H9 (cell line): ENCODE results near the gene TNFAIP6. TPM values are rescaled to one million over a fixed set of nuclear protein-coding genes. Genes with fewer than 3 reads are reported as not detected.

Experiments
- DNase-seq: peaks from one replicate; pipeline ENCODE4 v3.0.0-alpha.2; 2017
- H2AFZ ChIP-seq: one replicate; pipeline ENCODE4 v1.6.1; 2013; ENCODE audit warnings: mild to moderate bottlenecking, low read length, control low read depth, moderate library complexity
- H2AK5ac ChIP-seq: 2 replicates; pipeline ENCODE4 v1.6.1; 2013; ENCODE audit warnings: low read length, control low read depth, mixed read lengths; ENCODE audit not compliant: insufficient read length
- H2BK120ac ChIP-seq: one replicate; pipeline ENCODE4 v1.6.1; 2013; ENCODE audit warnings: low read depth, mild to moderate bottlenecking, low read length, control low read depth, inconsistent platforms; ENCODE audit not compliant: poor library complexity, severe bottlenecking
- H2BK12ac ChIP-seq: 2 replicates; pipeline ENCODE4 v1.6.1; 2013; ENCODE audit warnings: low read length, control low read depth, mixed read lengths, low read depth; ENCODE audit not compliant: insufficient read length
- H2BK15ac ChIP-seq: 2 replicates; pipeline ENCODE4 v1.6.1; 2013; ENCODE audit warnings: low read depth, low read length, control low read depth
- H2BK20ac ChIP-seq: one replicate; pipeline ENCODE4 v1.6.1; 2013; ENCODE audit warnings: low read depth, mild to moderate bottlenecking, low read length, control low read depth, inconsistent platforms; ENCODE audit not compliant: poor library complexity, severe bottlenecking
- H2BK5ac ChIP-seq: 2 replicates; pipeline ENCODE4 v1.6.1; 2013; ENCODE audit warnings: low read length, control low read depth, mixed read lengths; ENCODE audit not compliant: insufficient read length
- H3K14ac ChIP-seq: 2 replicates; pipeline ENCODE4 v1.6.1; 2013; ENCODE audit warnings: low read length, control low read depth; ENCODE audit not compliant: insufficient read depth
- H3K18ac ChIP-seq: 2 replicates; pipeline ENCODE4 v1.6.1; 2013; ENCODE audit warnings: low read depth, mild to moderate bottlenecking, mixed read lengths, low read length, control low read depth; ENCODE audit not compliant: insufficient read length
- H3K23ac ChIP-seq: 2 replicates; pipeline ENCODE4 v1.6.1; 2013; ENCODE audit warnings: low read length, control low read depth, mixed read lengths, low read depth; ENCODE audit not compliant: insufficient read length
- H3K23me2 ChIP-seq: 2 replicates; pipeline ENCODE4 v1.6.1; 2013; ENCODE audit warnings: low read depth, mild to moderate bottlenecking, mixed read lengths, low read length, control low read depth; ENCODE audit not compliant: insufficient read length, poor library complexity, severe bottlenecking
- H3K27ac ChIP-seq: 2 replicates; pipeline ENCODE4 v1.5.1; 2013; ENCODE audit warnings: low read length, control low read depth, mixed read lengths, low read depth; ENCODE audit not compliant: insufficient read length
- H3K27me3 ChIP-seq: 2 replicates; pipeline ENCODE4 v1.6.1; 2013; ENCODE audit warnings: low read length, control low read depth, inconsistent platforms; ENCODE audit not compliant: insufficient read depth
- H3K4ac ChIP-seq: 2 replicates; pipeline ENCODE4 v1.6.1; 2013; ENCODE audit warnings: low read depth, mild to moderate bottlenecking, control low read depth, inconsistent platforms, low read length, moderate library complexity
- H3K4me1 ChIP-seq: 2 replicates; pipeline ENCODE4 v1.6.1; 2013; ENCODE audit warnings: low read length, control low read depth, inconsistent platforms; ENCODE audit not compliant: insufficient read depth
- H3K4me2 ChIP-seq: 2 replicates; pipeline ENCODE4 v1.6.1; 2013; ENCODE audit warnings: low read length, control low read depth, mixed read lengths; ENCODE audit not compliant: insufficient read length, insufficient read depth
- H3K56ac ChIP-seq: 2 replicates; pipeline ENCODE4 v1.6.1; 2013; ENCODE audit warnings: low read depth, mild to moderate bottlenecking, mixed read lengths, low read length, control low read depth; ENCODE audit not compliant: insufficient read length
- H3K79me1 ChIP-seq: 2 replicates; pipeline ENCODE4 v1.6.1; 2013; ENCODE audit warnings: low read depth, mild to moderate bottlenecking, moderate library complexity, low read length, control low read depth, inconsistent platforms; ENCODE audit not compliant: insufficient read depth, poor library complexity, severe bottlenecking
- H3K79me2 ChIP-seq: 2 replicates; pipeline ENCODE4 v1.6.1; 2013; ENCODE audit warnings: low read length, control low read depth, inconsistent platforms; ENCODE audit not compliant: insufficient read depth
- H3K9ac ChIP-seq: 2 replicates; pipeline ENCODE4 v1.6.1; 2013; ENCODE audit warnings: low read length, control low read depth, mixed read lengths; ENCODE audit not compliant: insufficient read length; ENCODE audit errors: extremely low read depth
- H3K9me3 ChIP-seq: one replicate; pipeline ENCODE4 v1.6.1; 2013; ENCODE audit warnings: low read depth, low read length, inconsistent platforms; ENCODE audit not compliant: control insufficient read depth
- H3T11ph ChIP-seq: one replicate; pipeline ENCODE4 v1.6.1; 2013; ENCODE audit warnings: mild to moderate bottlenecking, low read length, control low read depth, inconsistent platforms
- H4K20me1 ChIP-seq: one replicate; pipeline ENCODE4 v1.6.1; 2013; ENCODE audit not compliant: control insufficient read depth, insufficient read length, insufficient read depth
- H4K5ac ChIP-seq: 2 replicates; pipeline ENCODE4 v1.6.1; 2013; ENCODE audit warnings: low read depth, mild to moderate bottlenecking, mixed read lengths, low read length, control low read depth; ENCODE audit not compliant: insufficient read length
- H4K8ac ChIP-seq: replicated peaks from 2 replicates; pipeline ENCODE4 v1.6.1; 2013; ENCODE audit warnings: low read length, control low read depth, mixed read lengths, low read depth; ENCODE audit not compliant: insufficient read length
- H4K91ac ChIP-seq: 2 replicates; pipeline ENCODE4 v1.6.1; 2013; ENCODE audit warnings: low read depth, mild to moderate bottlenecking, moderate library complexity, mixed read lengths, low read length, control low read depth; ENCODE audit not compliant: insufficient read length
- H3K27ac Mint-ChIP-seq, 3 experiments: 2 replicates in 2 of 3; 3 replicates in 1 of 3; pipeline ENCODE4 v1.8.0; 2020 to 2021; ENCODE audit warnings: mixed read lengths in 3 of 3, mild to moderate bottlenecking in 1 of 3, moderate library complexity in 1 of 3
- H3K27me3 Mint-ChIP-seq: 2 replicates; pipeline ENCODE4 v1.8.0; 2021; ENCODE audit warnings: low read depth, mild to moderate bottlenecking, moderate library complexity, mixed read lengths
- H3K36me3 Mint-ChIP-seq, 3 experiments: 2 replicates in 2 of 3; 3 replicates in 1 of 3; pipeline ENCODE4 v1.8.0; 2020 to 2021; ENCODE audit warnings: low read depth in 3 of 3, mixed read lengths in 3 of 3; ENCODE audit not compliant: insufficient read depth in 1 of 3
- H3K4me1 Mint-ChIP-seq, 2 experiments: 2 replicates each; pipeline ENCODE4 v1.8.0; 2020; ENCODE audit warnings: mixed read lengths in 2 of 2
- H3K4me3 Mint-ChIP-seq, 2 experiments: 2 replicates in 1 of 2; 3 replicates in 1 of 2; pipeline ENCODE4 v1.8.0; 2020 to 2021; ENCODE audit warnings: mild to moderate bottlenecking in 2 of 2, mixed read lengths in 2 of 2, moderate library complexity in 1 of 2
- H3K9me3 Mint-ChIP-seq, 2 experiments: 2 replicates in 1 of 2; 3 replicates in 1 of 2; pipeline ENCODE4 v1.8.0; 2020; ENCODE audit warnings: mild to moderate bottlenecking in 2 of 2, mixed read lengths in 2 of 2, moderate library complexity in 1 of 2
- CTCF ChIP-seq: fragments of 200-600 bp; sonication (generic); conservative IDR thresholded peaks from 3 replicates; pipeline ENCODE4 v1.8.0; 2021; ENCODE audit warnings: antibody characterized with exemption, mild to moderate bottlenecking
- WGBS: extraction: QIAGEN DNeasy Blood & Tissue Kit; methylation state at CpG from one replicate; pipeline ENCODE4 v1.1.7; 2013; ENCODE audit warnings: missing lambda C conversion rate, low lambda C conversion rate, mixed read lengths; ENCODE audit not compliant: insufficient read length; ENCODE audit errors: extremely low coverage; 5-methylcytosine and 5-hydroxymethylcytosine counted together
- total RNA-seq: library from RNA; stranded (reverse); gene quantifications from 2 replicates; pipeline ENCODE4 v1.2.1, GENCODE V29; 2021

TNFAIP6 gene
- total RNA-seq, 1 experiment from 2014 or later = 1.2 TPM

GRCh38 chr2:151363709-151364108 lies 6.3 kb downstream of the TNFAIP6 start:
- no peak for TF ChIP-seq CTCF
- Mint-ChIP-seq H3K27me3 (no peaks in the 10 kb centered on the region), H3K27ac (no peak overlapping the region), H3K36me3 (peaks cover 0 to 5% (median 2%) of the 10 kb centered on the region in 3 experiments; a peak in 2 of 7 replicates), H3K4me3 (no peak overlapping the region), H3K9me3 (no peaks in the 10 kb centered on the region; a peak in 2 of 5 replicates), H3K4me1 (peaks cover 4 to 7% of the 10 kb centered on the region in 2 experiments; a peak in 3 of 4 replicates)
- H2AK5ac ChIP-seq = no peak overlapping the region
- H3K56ac ChIP-seq = no peak overlapping the region
- H3K79me2 ChIP-seq = no peaks in the 10 kb centered on the region
- H2AFZ ChIP-seq = no peak overlapping the region
- no peak overlapping the region for H3K23ac ChIP-seq
- H3K14ac ChIP-seq = no peak overlapping the region
- no peaks in the 10 kb centered on the region for H3K4me1 ChIP-seq
- H4K91ac ChIP-seq = no peak overlapping the region
- no peaks in the 10 kb centered on the region for H3K27me3 ChIP-seq
- no peak overlapping the region for H3K4me2 ChIP-seq
- WGBS = no CpG with 5 or more reads among the region's 8 CpGs
- H3K9ac ChIP-seq = no peak overlapping the region
- H4K8ac ChIP-seq = no peak overlapping the region
- H3K18ac ChIP-seq = no peak overlapping the region
- H2BK120ac ChIP-seq = no peak overlapping the region
- H3T11ph ChIP-seq = no peak overlapping the region
- H3K23me2 ChIP-seq = no peaks in the 10 kb centered on the region
- H2BK5ac ChIP-seq = no peak overlapping the region
- H2BK20ac ChIP-seq = no peak overlapping the region
- no peaks in the 10 kb centered on the region for H3K79me1 ChIP-seq
- no peak overlapping the region for H4K5ac ChIP-seq
- no peak overlapping the region for H2BK12ac ChIP-seq
- no peak overlapping the region for H3K27ac ChIP-seq
- H4K20me1 ChIP-seq = no peaks in the 10 kb centered on the region
- no peak overlapping the region for H3K4ac ChIP-seq
- no peaks in the 10 kb centered on the region for H3K9me3 ChIP-seq
- no peak for DNase-seq
- no peak overlapping the region for H2BK15ac ChIP-seq
